SKM-1 (cell line): ENCODE measurements around the gene ANKRD29.
A peak's percentile ranks its signal among the peaks of the same experiment; 100 is the strongest.
"Not testable (repeated sequence)": the region's sequence is repeated elsewhere in the genome, so short reads cannot be mapped to it uniquely, and the experiment has no call there.

Source experiments
- DNase-seq: peaks from one replicate; lab custom pipeline; 2025; ENCODE audit not compliant: unreplicated experiment; lab: John Stamatoyannopoulos, UW

ANKRD29 gene

DNA sequence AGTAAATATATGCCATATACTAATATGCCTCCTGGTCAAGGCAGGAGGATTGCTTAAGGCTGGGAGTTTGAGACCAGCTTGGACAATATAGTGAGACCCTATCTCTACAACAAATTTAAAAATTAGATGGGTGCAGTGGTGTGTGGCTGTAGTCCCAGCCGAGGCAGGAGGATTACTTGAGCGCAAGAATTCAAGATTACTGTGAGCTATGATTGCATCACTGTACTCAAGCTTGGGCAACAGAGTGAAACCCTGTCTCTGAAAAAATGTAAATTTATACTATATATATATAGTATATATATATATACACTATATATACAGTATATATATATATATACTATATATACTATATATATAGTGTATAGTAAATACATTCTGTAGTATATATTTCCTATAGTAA, 46.5 kb downstream of the ANKRD29 start:
- DNase-seq, result no peak

GRCh38 chr18:23614891-23615290, 47.8 kb downstream of the ANKRD29 start:
- no peak for DNase-seq

DNA sequence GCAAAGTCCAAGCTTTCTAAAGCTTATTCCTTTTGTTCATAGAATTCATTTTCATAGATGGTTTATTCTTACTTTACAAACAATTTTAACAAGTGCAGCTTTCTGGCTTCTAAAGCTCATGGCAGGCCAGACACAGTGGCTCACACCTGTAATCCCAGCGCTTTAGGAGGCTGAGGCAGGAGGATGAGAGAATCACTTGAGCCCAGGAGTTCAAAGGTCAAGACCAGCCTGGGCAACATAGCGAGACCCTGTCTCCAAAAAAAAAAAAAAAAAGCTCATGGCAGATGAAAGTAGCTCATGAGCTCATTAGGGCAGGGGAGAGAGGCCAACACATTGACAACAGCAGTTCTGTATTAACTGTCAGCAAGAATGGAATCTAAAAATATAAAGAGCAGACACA, 48.3 kb downstream of the ANKRD29 start:
- DNase-seq, result no peak

DNA sequence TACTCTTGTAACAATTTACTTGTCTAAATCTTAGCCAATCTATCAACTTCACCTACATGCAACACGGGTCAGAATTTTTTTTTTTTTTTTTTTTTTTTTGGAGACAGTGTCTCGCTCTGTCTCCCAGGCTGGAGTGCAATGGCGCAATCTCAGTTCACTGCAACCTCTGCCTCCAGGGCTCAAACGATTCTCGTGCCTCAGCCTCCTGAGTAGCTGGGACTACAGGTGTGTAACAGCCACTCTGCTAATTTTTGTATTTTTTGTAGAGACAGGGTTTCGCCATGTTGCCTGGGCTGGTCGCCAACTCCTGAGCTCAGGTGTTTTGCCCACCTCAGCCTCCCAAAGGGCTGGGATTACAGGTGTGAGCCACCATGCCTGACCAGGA, 49.6 kb downstream of the ANKRD29 start:
- DNase-seq, result not testable (repeated sequence)

DNA sequence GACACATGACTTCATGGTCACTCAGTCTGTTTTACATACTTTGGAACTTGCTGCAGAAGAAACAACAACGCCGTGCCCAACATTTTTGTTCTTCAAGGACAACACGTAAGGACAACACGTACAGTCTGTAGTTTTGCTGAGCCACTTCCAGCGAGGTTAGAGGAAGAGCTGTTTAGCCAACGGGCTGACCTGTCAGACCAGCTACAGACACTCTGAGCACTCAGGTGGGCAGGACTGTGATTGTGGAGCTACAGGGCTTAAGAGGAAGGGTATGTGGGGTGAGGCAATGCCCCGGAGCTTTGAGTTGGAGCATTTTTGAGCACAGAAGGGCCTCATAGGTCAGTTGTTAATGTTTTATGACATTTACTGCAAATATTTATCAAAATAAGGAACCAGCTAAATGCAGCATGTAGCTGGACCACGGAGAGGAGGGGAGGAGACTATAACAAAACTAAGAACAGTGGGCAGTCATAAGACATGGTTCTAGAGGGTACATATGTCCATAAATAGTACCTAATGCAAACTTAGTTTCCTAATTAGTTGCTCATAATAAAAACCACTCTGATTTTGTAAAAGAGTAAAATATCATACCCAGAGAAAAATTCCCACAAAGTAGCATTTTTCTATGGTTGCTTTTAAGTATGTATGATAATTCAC, 50.1 kb downstream of the ANKRD29 start:
- DNase-seq, result no peak

- DNase-seq, result no peak
These were observed 53.2 kb downstream of the ANKRD29 start for GRCh38 chr18:23609390-23610023.

DNA sequence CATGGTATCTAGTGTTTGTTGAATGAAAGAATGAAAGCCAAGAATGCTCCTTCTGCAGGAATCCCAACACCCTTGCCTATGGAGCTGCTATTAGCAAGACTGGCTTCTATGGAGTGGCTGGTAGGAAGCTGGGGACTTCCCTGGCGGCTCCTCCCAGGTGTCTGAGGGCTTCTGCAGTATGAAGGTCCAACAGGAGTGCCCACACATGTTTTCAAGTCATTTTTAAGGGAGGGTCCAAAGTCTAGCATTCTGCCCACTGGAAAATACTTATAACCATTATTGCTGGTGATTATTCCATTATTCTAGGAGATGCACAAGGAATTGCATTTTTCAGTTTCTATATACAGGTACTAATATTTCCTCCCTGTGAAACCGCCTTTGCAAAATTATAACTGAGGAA, 54.5 kb downstream of the ANKRD29 start:
- no peak for DNase-seq

- no peak for DNase-seq
These were observed 56.8 kb downstream of the ANKRD29 start for GRCh38 chr18:23605941-23606340.

GRCh38 chr18:23599809-23600208, 62.9 kb downstream of the ANKRD29 start:
- no peak for DNase-seq

DNA sequence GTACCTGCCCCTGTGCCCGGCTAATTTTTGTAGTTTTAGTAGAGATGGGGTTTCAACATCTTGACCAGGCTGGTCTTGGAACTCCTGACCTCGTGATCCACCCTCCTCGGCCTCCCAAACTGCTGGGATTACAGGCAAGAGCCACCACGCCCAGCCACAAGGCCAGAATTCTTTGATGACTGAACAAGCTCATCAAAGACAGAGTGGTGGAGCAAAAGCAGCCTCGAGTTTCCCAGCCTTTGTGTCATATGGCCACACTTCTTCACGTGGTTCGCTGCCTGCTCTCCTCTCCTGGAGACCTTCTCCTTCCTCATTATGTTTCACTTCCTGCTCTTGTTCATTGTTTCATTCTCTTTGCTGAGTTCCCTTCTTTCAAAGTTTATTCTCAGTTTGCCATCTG, 66.5 kb downstream of the ANKRD29 start:
- DNase-seq, result no peak

DNA sequence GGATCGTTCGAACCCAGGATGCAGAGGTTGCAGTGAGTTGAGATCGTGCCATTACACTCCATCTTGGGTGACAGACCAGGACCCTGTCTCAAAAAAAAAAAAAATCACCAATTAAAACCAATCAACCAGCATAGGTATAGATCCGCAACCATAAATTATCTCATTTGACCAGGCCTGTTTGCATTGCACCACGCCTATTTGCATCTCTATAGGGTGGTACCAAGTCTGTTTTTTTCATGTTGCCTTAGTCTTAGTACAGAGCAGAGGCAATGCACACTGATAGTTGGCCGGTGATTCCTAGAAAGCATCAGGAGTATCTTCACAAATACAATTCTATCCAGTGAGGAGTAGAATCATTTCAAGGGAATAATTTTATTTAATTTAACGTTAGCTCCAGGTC, 67.1 kb downstream of the ANKRD29 start:
- no peak for DNase-seq

DNA sequence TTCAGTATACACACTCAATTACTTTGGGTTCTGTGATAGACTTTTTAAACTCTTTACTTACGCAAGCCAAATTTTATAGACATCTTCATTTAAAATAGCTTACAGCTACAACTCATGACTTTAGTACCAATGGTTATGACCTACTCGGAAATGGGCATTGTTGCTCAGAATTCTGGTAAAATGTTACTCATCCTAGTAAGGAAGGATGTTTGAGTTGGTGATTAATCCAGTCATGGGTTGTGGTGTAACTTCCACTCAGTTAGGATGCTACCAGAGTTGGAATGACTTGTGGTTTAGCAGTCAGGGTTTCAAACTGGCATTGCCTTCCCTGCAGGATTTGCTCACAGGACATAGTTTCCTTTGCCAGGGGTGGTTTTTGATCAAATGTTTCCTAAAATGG, 69.0 kb downstream of the ANKRD29 start:
- DNase-seq, result no peak

- no peak for DNase-seq
These were observed 69.8 kb downstream of the ANKRD29 start for GRCh38 chr18:23592911-23593310.

DNA sequence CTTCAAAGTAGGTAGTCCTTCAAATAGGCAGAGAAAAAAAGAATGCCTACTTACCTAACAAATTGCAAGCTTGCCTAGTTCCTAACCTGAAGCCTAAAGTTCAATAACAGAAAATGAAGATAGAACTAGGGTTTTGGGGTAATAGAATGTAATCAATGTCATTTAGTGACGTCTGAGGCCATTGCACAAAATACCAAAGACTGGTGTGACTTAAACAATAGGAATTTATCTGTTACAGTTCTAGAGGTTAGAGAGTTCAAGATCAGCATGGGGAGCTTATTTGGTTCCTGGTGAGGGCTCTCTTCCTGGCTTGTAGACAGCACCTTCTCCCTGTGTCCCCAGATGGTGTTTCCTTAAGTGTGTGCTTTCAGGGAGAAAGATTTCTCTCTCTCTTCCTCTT, 71.7 kb downstream of the ANKRD29 start:
- DNase-seq, result no peak

DNA sequence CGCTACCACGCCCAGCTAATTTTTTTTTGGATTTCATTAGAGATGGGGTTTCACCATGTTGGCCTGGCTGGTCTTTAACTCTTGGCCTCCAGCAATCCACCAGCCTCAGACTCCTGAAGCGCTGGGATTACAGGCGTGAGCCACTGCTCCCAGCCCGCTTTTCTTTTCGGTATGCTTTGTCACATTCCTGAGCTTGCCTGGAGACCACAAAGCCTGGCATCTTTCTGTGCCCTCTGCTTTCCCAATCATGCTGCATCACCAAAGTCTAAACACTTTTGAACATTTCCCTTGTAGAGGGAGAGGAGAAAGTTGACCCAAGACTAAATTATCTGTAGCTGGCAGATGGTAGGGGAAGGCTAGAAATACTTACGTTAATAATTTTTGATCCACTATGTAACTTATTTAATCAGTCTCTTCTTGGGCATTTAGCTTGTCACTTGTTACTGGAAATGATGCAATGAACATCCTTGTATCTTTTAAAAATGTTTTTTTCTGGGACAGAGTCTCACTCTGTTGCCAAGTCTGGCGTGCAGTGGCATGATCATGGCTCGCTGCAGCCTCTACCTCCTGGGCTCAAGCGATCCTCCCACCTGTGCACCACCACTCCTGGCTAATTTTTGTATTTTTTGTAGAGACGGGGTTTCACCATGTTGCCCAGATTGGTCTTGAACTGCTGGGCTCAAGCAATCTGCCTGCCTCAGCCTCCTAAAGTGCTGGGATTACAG, 73.7 kb downstream of the ANKRD29 start:
- DNase-seq, result no peak

- no peak for DNase-seq
These were observed 75.5 kb downstream of the ANKRD29 start for GRCh38 chr18:23587220-23587642.

DNA sequence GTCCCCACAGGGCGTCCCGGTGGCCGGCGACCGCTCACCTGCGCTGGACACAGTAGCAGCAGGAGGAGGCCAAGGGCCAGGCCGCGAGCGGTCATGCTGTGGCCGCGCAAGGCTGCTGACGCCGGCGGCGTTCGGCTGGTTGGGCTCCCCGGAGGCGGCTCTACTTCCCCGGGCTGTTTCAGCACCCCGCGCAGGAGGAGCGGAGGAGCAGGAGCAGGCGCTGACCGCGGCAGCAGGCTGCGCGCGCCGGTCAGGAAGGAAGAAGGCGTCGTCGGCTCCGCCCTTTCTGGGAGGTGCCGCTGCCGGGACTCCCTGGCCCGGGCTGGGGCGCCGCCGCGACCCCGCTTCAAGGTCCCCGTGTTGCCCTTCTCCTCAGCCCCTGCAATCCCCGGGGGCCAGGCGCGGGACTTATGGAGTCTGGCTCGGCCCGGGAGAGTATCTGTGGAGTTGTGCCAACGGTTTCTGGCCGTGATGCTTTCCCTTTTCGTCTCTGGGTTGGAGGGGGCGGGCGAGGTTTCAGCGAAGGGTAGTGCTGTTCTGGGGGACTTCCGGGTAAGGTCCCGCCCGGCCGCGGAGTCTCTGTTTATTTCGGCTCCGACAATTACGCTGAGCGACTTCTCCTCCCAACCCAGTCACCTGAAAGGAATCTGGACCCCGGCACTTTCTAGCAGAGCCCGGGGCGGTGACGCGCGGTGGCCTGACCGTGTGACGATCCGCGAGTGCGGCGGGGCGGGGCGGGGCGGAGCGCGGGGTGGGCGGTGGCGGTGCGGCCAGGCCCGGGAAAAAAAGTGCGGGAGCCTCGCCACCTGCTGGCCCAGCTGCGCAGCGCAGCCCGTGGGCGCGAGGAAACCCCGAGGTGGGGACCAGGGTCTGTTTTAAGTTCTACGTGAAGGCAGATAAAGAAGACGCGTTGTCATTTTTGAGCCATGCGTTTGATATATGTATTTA, 76.2 kb downstream of the ANKRD29 start, which contains the start of gene NPC1:
NPC1 (minus strand) TSS at position 258 of the 948 bp plus-strand sequence; CDS start at position 95, 163 bp downstream.
- peak; percentile 81 for DNase-seq

DNA sequence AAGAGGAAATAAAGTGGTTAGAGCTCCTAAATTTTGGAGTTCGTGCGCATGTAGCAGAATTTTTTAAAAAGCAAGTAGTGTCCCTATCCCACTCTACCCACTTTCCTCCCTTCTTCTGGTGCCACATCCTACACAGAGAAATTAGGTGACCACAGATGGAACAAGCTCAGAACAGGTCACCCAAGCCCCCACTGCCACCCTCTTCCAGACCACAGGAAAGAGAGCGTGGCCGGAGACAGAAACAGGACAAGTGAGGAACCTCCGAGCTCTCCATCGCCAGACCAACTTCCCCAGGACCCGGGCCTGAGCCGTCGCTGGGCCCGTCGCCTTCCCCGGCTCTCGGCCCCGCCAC, 76.8 kb downstream of the ANKRD29 start:
- DNase-seq, result no peak

DNA sequence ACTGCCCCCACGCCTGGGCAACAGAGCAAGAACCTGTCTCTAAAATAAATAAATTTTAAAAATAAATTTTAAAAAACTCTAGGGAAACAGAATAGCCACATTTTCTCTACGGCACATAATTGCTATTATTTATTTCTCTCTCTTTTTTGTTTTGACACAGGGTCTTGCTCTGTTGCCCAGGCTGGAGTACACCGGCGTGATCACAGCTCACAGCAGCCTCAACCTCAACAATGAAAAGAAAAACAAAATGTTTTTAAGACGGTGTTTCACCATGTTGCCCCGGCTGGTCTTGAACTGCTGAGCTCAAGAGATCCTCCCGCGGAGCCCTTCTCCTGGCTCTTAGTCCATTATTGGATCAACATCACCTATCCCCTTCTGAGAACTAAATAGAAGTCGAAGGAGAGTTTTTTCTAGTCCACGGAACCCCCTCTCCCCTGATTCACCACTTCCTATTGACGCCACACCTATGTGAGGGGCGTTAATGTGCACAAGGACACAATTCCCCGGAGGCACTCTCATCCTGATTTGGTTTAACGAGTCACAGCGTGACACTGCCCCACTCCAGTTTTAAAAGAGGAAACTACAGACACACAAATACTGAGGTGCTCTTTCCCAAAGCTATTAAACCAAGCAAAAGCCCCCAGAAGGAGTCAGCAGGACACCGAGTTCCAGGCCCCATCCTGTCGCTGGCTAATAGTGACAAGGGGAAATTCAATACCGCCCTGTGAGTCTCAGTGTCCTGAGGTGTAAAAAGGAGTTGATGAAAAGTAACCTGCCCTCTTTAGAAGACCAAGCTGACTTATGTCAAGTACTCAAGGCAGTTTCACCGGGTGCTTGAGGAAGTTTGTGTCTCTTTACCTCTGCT, 77.5 kb downstream of the ANKRD29 start:
- DNase-seq, result no peak
